ENCODE measurements around the gene BNC2.

DNA sequence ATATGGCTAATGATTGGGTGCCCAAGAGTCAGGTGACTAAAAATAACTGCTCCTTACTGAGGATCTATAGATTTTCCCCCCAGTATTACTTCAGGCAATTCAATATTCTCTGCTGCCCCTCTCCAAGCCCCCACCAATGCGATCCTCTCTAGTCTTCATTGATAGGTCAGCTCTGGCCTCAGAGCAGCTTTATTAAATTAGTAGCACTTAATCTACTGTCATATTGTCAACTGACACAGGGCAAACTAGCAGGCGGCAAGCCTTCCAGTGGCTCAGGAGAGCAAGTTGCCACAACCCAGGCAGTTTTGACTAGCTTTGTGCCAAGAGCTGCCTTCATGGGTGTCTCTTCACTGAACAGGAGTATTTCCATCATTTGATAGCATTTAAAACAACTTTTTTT is 462.9 kb downstream of the BNC2 start:
- TF ChIP-seq POLR2A (IDR thresholded peaks at IDR 0.05): no peak
- TF ChIP-seq, protein P1, sequence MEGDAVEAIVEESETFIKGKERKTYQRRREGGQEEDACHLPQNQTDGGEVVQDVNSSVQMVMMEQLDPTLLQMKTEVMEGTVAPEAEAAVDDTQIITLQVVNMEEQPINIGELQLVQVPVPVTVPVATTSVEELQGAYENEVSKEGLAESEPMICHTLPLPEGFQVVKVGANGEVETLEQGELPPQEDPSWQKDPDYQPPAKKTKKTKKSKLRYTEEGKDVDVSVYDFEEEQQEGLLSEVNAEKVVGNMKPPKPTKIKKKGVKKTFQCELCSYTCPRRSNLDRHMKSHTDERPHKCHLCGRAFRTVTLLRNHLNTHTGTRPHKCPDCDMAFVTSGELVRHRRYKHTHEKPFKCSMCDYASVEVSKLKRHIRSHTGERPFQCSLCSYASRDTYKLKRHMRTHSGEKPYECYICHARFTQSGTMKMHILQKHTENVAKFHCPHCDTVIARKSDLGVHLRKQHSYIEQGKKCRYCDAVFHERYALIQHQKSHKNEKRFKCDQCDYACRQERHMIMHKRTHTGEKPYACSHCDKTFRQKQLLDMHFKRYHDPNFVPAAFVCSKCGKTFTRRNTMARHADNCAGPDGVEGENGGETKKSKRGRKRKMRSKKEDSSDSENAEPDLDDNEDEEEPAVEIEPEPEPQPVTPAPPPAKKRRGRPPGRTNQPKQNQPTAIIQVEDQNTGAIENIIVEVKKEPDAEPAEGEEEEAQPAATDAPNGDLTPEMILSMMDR (IDR thresholded peaks at IDR 0.05): no peak
- TF ChIP-seq POLR2AphosphoS5 (IDR thresholded peaks at IDR 0.05): no peak
